Measurements from ENCODE around the gene STX1A.

The STX1A gene

DNA sequence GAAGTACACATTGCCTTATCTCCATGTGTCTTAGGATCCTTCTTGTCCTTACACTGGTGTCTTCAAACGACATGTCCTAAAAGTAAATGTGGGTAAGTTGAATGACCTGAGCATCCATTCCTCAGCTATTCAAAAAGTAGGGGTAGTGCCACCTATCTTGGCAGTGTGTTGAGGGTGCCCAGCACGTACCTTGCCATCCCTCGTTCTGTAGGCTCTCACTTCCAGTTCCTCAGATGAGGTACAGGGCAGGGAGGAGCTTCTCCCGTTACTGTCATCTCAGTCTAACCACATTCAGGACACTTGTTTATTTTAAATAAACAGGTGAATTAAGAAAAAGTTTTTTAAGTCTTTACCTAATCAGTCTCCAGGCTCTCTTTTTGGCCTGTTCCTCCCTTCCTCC, 23.1 kb downstream of the STX1A start:
- Histone ChIP-seq H3F3A (ENCODE audit: insufficient read depth, low read length) (no peaks in the 10 kb centered on the region), H3K79me2 (ENCODE audit: insufficient read depth, low read length) (no peaks in the 10 kb centered on the region), H2AFZ (ENCODE audit: low read length) (no peak overlapping the region), H3K4me3 (ENCODE audit: low read depth, low read length, poor library complexity, severe bottlenecking) (no peak overlapping the region), H3K36me3 (ENCODE audit: insufficient read depth, low read length) (peaks cover 83% of the 10 kb centered on the region), H3K27me3 (ENCODE audit: insufficient read depth, low read length) (no peaks in the 10 kb centered on the region), H3K9ac (ENCODE audit: low read length) (no peak overlapping the region), H3K27ac (ENCODE audit: low read depth, low read length, poor library complexity, severe bottlenecking) (no peak overlapping the region), H4K20me1 (ENCODE audit: insufficient read depth, low read length) (no peaks in the 10 kb centered on the region), H3K4me1 (ENCODE audit: insufficient read depth, low read length, severe bottlenecking) (no peaks in the 10 kb centered on the region), H3K9me3 (ENCODE audit: low read length) (no peaks in the 10 kb centered on the region), H3K9me2 (ENCODE audit: low read depth, low read length) (no peaks in the 10 kb centered on the region), H3K4me2 (ENCODE audit: low read length) (no peak overlapping the region)
- TF ChIP-seq EZH2 (IDR thresholded peaks at IDR 0.05; ENCODE audit: borderline replicate concordance, low read length) (no peak), CTCF (IDR thresholded peaks at IDR 0.05; ENCODE audit: low read length) (no peak)

DNA sequence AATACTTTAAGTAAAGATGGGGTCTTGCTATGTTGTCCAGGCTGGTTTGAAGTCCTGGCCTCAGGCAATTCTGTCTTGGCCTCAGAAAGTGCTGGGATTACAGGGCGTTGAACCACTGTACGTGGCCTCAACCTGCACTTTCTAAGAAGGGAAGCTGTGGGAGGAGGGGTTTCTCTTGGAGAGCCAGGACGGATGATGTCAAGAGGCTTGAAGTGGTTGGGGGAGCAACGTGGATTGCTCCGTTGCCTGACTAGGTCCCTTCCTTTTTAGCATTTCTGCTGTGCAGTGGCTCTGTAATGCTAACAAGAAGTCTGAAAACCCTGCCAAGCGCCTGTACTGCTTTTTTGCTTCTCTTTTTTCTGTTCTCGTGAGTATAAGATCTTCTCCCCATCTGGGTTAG, 28.8 kb downstream of the STX1A start:
- Histone ChIP-seq H4K20me1 (ENCODE audit: insufficient read depth, low read length) (no peaks in the 10 kb centered on the region), H3K9me3 (ENCODE audit: low read length) (no peaks in the 10 kb centered on the region), H3K27ac (ENCODE audit: low read depth, low read length, poor library complexity, severe bottlenecking) (no peak overlapping the region), H3K4me2 (ENCODE audit: low read length) (no peak overlapping the region), H3K9me2 (ENCODE audit: low read depth, low read length) (no peaks in the 10 kb centered on the region), H3K4me1 (ENCODE audit: insufficient read depth, low read length, severe bottlenecking) (no peaks in the 10 kb centered on the region), H3F3A (ENCODE audit: insufficient read depth, low read length) (no peaks in the 10 kb centered on the region), H3K36me3 (ENCODE audit: insufficient read depth, low read length) (peaks cover 94% of the 10 kb centered on the region), H3K79me2 (ENCODE audit: insufficient read depth, low read length) (peaks cover 6% of the 10 kb centered on the region; the same call in 1 of the 2 replicates), H2AFZ (ENCODE audit: low read length) (no peak overlapping the region), H3K9ac (ENCODE audit: low read length) (no peak overlapping the region), H3K27me3 (ENCODE audit: insufficient read depth, low read length) (no peaks in the 10 kb centered on the region), H3K4me3 (ENCODE audit: low read depth, low read length, poor library complexity, severe bottlenecking) (no peak overlapping the region)
- TF ChIP-seq EZH2 (IDR thresholded peaks at IDR 0.05; ENCODE audit: borderline replicate concordance, low read length): no peak
- TF ChIP-seq CTCF (IDR thresholded peaks at IDR 0.05; ENCODE audit: low read length): no peak

GRCh38 chr7:73688288-73688687, 31.2 kb downstream of the STX1A start:
- Histone ChIP-seq H3F3A (ENCODE audit: insufficient read depth, low read length) (no peaks in the 10 kb centered on the region), H3K36me3 (ENCODE audit: insufficient read depth, low read length) (peaks cover 77% of the 10 kb centered on the region), H3K9ac (ENCODE audit: low read length) (no peak overlapping the region), H3K9me3 (ENCODE audit: low read length) (no peaks in the 10 kb centered on the region), H3K4me3 (ENCODE audit: low read depth, low read length, poor library complexity, severe bottlenecking) (no peak overlapping the region), H4K20me1 (ENCODE audit: insufficient read depth, low read length) (no peaks in the 10 kb centered on the region), H3K27ac (ENCODE audit: low read depth, low read length, poor library complexity, severe bottlenecking) (no peak overlapping the region), H3K27me3 (ENCODE audit: insufficient read depth, low read length) (no peaks in the 10 kb centered on the region), H2AFZ (ENCODE audit: low read length) (no peak overlapping the region), H3K4me2 (ENCODE audit: low read length) (no peak overlapping the region), H3K79me2 (ENCODE audit: insufficient read depth, low read length) (peaks cover 24% of the 10 kb centered on the region), H3K4me1 (ENCODE audit: insufficient read depth, low read length, severe bottlenecking) (peaks cover 14% of the 10 kb centered on the region), H3K9me2 (ENCODE audit: low read depth, low read length) (no peaks in the 10 kb centered on the region)
- TF ChIP-seq EZH2 (IDR thresholded peaks at IDR 0.05; ENCODE audit: borderline replicate concordance, low read length) (no peak), CTCF (IDR thresholded peaks at IDR 0.05; ENCODE audit: low read length) (no peak)

All from OCI-LY1 (cell line).